PC-9 (cell line): Measurements from ENCODE around the gene LIMS2. TPM values are rescaled to one million over a fixed set of nuclear protein-coding genes. Genes with fewer than 3 reads are reported as not detected.

Experiments
- BruUV-seq: library from RNA; stranded (reverse); fragments of 400-500 nt; replicated peaks from 2 replicates; lab custom pipeline; 2021; lab: Mats Ljungman, UMichigan
- CTCF ChIA-PET: fragments of 300-600 bp; sonication (Branson Sonifier 250); formaldehyde crosslinking; loops from one replicate; lab custom pipeline; 2022; ENCODE audit warnings: antibody characterized with exemption; lab: Charles Lee
- POLR2A ChIA-PET: fragments of 300-600 bp; sonication (Branson Sonifier 250); formaldehyde crosslinking; loops from one replicate; lab custom pipeline; 2022; ENCODE audit warnings: antibody characterized with exemption; ENCODE audit not compliant: unreplicated experiment; lab: Charles Lee
- DNase-seq, 2 experiments: peaks; one replicate each; pipeline versions ENCODE4 v3.0.0 to v3.0.0-alpha.2; 2015 to 2022; ENCODE audit warnings: mixed read lengths in 1 of 2
- H2AFZ ChIP-seq: fragments of 200-600 bp; sonication (generic); 2 replicates; pipeline ENCODE4 v1.8.1; 2017; ENCODE audit warnings: antibody characterized with exemption
- H3F3A ChIP-seq: fragments of 200-600 bp; sonication (generic); 2 replicates; pipeline ENCODE4 v1.8.1; 2017; ENCODE audit warnings: antibody characterized with exemption, mild to moderate bottlenecking, low read depth; ENCODE audit not compliant: insufficient read depth
- H3K27ac ChIP-seq: fragments of 200-600 bp; sonication (generic); 2 replicates; pipeline ENCODE4 v1.6.1; 2016; ENCODE audit warnings: mixed run types
- H3K27me3 ChIP-seq: fragments of 200-600 bp; sonication (generic); 2 replicates; pipeline ENCODE4 v1.6.1; 2016; ENCODE audit warnings: low read depth, mixed run types; ENCODE audit not compliant: insufficient read depth
- H3K36me3 ChIP-seq: fragments of 200-600 bp; sonication (generic); 2 replicates; pipeline ENCODE4 v1.6.1; 2016; ENCODE audit warnings: low read depth, mixed run types
- H3K4me1 ChIP-seq: fragments of 200-600 bp; sonication (generic); replicated peaks from 2 replicates; pipeline ENCODE4 v1.6.1; 2016; ENCODE audit warnings: mixed run types; ENCODE audit not compliant: insufficient read depth
- H3K4me2 ChIP-seq: fragments of 200-600 bp; sonication (generic); 2 replicates; pipeline ENCODE4 v1.6.1; 2017; ENCODE audit warnings: mixed run types
- H3K4me3 ChIP-seq: fragments of 200-600 bp; sonication (generic); 2 replicates; pipeline ENCODE4 v1.6.1; 2016; ENCODE audit warnings: mixed run types
- H3K79me2 ChIP-seq: fragments of 200-600 bp; sonication (generic); 2 replicates; pipeline ENCODE4 v1.6.1; 2017; ENCODE audit warnings: low read depth, mixed run types
- H3K9me2 ChIP-seq: fragments of 200-600 bp; sonication (generic); 2 replicates; pipeline ENCODE4 v1.8.1; 2017; ENCODE audit warnings: mild to moderate bottlenecking; ENCODE audit not compliant: insufficient read depth
- H3K9me3 ChIP-seq: fragments of 200-600 bp; sonication (generic); 2 replicates; pipeline ENCODE4 v1.8.1; 2016; ENCODE audit warnings: low read depth; ENCODE audit not compliant: insufficient read depth
- H4K20me1 ChIP-seq: fragments of 200-600 bp; sonication (generic); 2 replicates; pipeline ENCODE4 v1.8.1; 2017; ENCODE audit not compliant: insufficient read depth
- CTCF ChIP-seq: fragments of 200-600 bp; sonication (generic); conservative IDR thresholded peaks from 2 replicates; pipeline ENCODE4 v1.6.1; 2017; ENCODE audit warnings: mixed run types, antibody characterized with exemption, mild to moderate bottlenecking, moderate library complexity
- EZH2 ChIP-seq: fragments of 200-600 bp; sonication (generic); IDR thresholded peaks from 2 replicates; pipeline ENCODE4 v1.8.0; 2017; ENCODE audit warnings: antibody characterized with exemption, low read depth
- intact Hi-C: fragments of 100-400 bp; cut with micrococcal nuclease; formaldehyde crosslinking; loops from one replicate; pipeline ENCODE4 v1.10.0; 2022; ENCODE audit not compliant: unreplicated experiment
- total RNA-seq: library from RNA; stranded (reverse); gene quantifications from 2 replicates; pipeline ENCODE4 v1.2.3, GENCODE V29; 2021

Gene LIMS2
- total RNA-seq, 1 experiment from 2014 or later, result 1.4 TPM

GRCh38 chr2:127664895-127665225 lies 10.5 kb downstream of the LIMS2 start:
- no peaks in the 10 kb centered on the region for H3K36me3 ChIP-seq
- H3K4me2 ChIP-seq, result no peak overlapping the region
- H3K4me1 ChIP-seq, result no peaks in the 10 kb centered on the region
- no peaks in the 10 kb centered on the region for H3F3A ChIP-seq
- H3K27ac ChIP-seq, result no peak overlapping the region
- BruUV-seq, result no TSS peak
- H2AFZ ChIP-seq, result no peak overlapping the region
- H4K20me1 ChIP-seq, result no peaks in the 10 kb centered on the region
- peaks cover 51% of the 10 kb centered on the region for H3K27me3 ChIP-seq
- H3K4me3 ChIP-seq, result no peak overlapping the region
- TF ChIP-seq EZH2, result no peak
- TF ChIP-seq CTCF, result no peak
- CTCF ChIA-PET, result no interaction called here
- H3K79me2 ChIP-seq, result no peaks in the 10 kb centered on the region
- peaks cover 3% of the 10 kb centered on the region; the same call in 1 of the 2 replicates for H3K9me3 ChIP-seq
- no peaks in the 10 kb centered on the region for H3K9me2 ChIP-seq
- no peak for DNase-seq
- POLR2A ChIA-PET, result no interaction called here
- intact Hi-C loops, result no loop called here

- H3F3A ChIP-seq, result no peaks in the 10 kb centered on the region
- H3K36me3 ChIP-seq, result no peaks in the 10 kb centered on the region
- intact Hi-C loops, result no loop called here
- no peaks in the 10 kb centered on the region for H4K20me1 ChIP-seq
- peaks cover 45% of the 10 kb centered on the region for H3K27me3 ChIP-seq
- no peak overlapping the region for H3K4me3 ChIP-seq
- no peaks in the 10 kb centered on the region for H3K9me2 ChIP-seq
- no peaks in the 10 kb centered on the region for H3K79me2 ChIP-seq
- peaks cover 5% of the 10 kb centered on the region; the same call in 1 of the 2 replicates for H3K9me3 ChIP-seq
- DNase-seq, result no peak
- H3K4me2 ChIP-seq, result no peak overlapping the region
- ChIA-PET CTCF (no interaction called here), POLR2A (no interaction called here)
- no peak overlapping the region for H2AFZ ChIP-seq
- BruUV-seq, result no TSS peak
- no peak overlapping the region for H3K27ac ChIP-seq
- TF ChIP-seq EZH2 (no peak), CTCF (no peak)
- H3K4me1 ChIP-seq, result no peaks in the 10 kb centered on the region
Measured at GRCh38 chr2:127664065-127664894, 11.1 kb downstream of the LIMS2 start.

GRCh38 chr2:127663566-127664064 lies 11.7 kb downstream of the LIMS2 start:
- no TSS peak for BruUV-seq
- Histone ChIP-seq H3K79me2 (no peaks in the 10 kb centered on the region), H4K20me1 (no peaks in the 10 kb centered on the region), H3K27me3 (peaks cover 41% of the 10 kb centered on the region), H3K9me2 (no peaks in the 10 kb centered on the region), H3K9me3 (peaks cover 5% of the 10 kb centered on the region; the same call in 1 of the 2 replicates), H3K4me2 (no peak overlapping the region), H3K4me3 (no peak overlapping the region), H3K4me1 (no peaks in the 10 kb centered on the region), H3K36me3 (no peaks in the 10 kb centered on the region), H3F3A (no peaks in the 10 kb centered on the region), H2AFZ (no peak overlapping the region), H3K27ac (no peak overlapping the region)
- intact Hi-C loops, result no loop called here
- CTCF ChIA-PET, result no interaction called here
- POLR2A ChIA-PET, result no interaction called here
- DNase-seq, result no peak
- TF ChIP-seq CTCF (no peak), EZH2 (no peak)
